Measurements from ENCODE around the gene NR3C1.

NR3C1 gene

GRCh38 chr5:143403593-143404415 lies at the start of gene NR3C1:
TSS of gene NR3C1 (minus strand) at chr5:143403686. CDS start at chr5:143400839, 2,847 bp downstream.
- peak; percentile 95 for DNase-seq (ENCODE audit: low read depth, low spot score)

DNA sequence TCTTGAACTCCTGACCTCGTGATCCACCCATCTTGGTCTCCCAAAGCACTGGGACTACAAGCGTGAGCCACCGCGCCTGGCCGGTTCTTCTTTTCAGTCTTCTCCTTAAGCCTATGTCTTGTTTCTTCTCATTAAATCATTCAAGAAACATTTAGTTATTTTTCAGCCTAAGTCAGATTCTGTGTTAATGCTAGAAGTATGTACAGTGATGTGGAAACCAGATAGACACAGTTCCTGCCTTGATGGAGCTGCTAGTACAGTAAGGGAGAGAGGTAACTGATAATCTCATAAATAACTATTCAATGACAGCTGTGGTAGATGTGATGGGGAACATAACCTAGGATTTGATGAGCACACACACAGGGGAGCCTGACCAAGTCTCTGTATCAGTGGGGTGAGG lies 46.3 kb upstream of the NR3C1 start:
- DNase-seq (ENCODE audit: low read depth, low spot score) = no peak

DNA sequence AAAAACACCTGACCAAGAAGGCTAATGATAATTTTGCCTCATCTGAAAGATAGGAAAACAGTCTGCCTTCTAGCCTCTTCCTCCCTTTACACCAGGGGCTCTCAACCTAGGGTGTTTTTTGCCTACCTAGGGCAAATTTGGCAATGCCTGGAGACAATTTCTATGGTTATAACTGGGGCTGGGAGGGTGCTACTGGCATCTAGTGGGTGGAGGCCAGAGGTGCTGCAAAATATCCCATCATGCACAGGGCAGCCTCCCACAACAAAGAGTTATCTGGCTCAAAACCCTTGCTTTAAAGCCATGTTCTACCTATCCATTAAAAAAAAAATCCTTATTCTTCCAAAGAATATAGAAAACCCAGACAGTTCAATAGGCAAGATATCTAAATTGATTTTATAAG lies 45.0 kb upstream of the NR3C1 start:
- no peak for DNase-seq (ENCODE audit: low read depth, low spot score)

DNA sequence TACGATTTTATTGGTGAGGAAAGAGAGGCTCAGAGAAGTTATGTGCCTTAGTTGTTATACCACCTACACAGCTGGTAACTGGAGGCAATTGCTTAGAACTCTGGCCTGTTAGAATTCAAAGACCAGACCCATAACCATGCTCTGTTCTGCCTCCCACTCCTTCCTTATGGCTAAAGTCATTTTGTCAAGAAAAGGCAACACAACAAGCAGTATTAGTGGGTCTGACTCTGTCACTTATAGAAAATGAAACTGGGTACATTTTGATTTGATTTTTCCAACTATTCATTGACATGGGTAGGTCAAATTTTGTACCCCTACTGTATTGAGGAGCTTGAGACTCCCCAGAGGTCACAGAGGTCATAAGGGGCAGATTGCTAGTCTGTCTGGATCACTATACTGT lies 44.5 kb upstream of the NR3C1 start:
- DNase-seq (ENCODE audit: low read depth, low spot score) = no peak

GRCh38 chr5:143446535-143447226 lies 43.2 kb upstream of the NR3C1 start:
- DNase-seq (ENCODE audit: low read depth, low spot score) = no peak

GRCh38 chr5:143445776-143446175 lies 42.3 kb upstream of the NR3C1 start:
- no peak for DNase-seq (ENCODE audit: low read depth, low spot score)

DNA sequence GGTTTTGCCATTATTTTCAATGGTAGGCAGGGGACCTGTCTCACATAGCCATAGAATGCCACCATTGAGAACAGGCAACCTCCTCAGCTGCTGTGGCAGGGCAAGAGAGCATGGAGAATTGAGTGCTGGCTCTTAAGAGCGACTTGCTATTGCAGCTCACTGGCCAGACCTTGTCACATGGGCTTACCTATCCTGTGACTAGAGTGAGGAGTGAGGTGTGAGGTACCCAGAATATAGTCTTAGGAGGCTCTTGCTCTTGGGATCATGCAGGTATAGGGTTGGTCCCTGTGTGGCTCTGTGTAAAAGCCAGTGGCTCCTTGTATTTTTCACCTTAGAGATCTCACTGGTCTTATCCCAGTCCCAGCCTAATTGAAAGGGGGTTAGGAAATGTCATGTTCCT lies 39.8 kb upstream of the NR3C1 start:
- no peak for DNase-seq (ENCODE audit: low read depth, low spot score)

- no peak for DNase-seq (ENCODE audit: low read depth, low spot score)
Observed at GRCh38 chr5:143442385-143442784, 38.9 kb upstream of the NR3C1 start.

DNA sequence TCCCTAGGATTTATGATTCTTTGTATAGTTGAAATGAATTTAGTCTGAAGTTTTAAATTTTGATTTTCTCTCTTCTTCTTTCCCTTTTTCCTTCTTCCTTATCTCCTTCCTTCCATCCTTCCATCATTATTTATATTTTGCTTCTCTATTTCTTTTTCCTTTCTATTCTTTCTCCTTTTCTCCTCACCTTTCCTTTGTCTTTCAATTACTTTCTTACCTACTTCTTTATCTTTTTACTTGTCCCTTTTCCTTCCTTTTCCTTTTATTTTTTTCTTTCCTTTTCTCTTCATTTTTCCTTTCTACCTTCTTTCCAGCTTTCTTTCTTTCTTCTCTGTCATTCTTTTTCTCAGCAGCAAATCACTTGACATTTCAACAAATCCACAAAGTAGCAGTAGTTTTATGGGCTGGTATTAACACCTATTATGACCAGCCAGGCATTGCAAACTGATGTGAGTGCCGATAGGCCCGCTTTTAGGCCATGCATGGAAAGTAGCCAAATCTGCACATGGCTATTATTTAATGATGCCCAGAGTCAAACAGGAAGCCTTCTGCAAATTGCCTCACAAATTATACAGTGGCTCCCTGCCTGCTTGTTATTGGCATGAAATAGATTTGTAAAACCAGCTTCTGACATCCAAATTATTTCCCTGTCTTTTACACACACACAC lies 37.1 kb upstream of the NR3C1 start:
- DNase-seq (ENCODE audit: low read depth, low spot score) = no peak

DNA sequence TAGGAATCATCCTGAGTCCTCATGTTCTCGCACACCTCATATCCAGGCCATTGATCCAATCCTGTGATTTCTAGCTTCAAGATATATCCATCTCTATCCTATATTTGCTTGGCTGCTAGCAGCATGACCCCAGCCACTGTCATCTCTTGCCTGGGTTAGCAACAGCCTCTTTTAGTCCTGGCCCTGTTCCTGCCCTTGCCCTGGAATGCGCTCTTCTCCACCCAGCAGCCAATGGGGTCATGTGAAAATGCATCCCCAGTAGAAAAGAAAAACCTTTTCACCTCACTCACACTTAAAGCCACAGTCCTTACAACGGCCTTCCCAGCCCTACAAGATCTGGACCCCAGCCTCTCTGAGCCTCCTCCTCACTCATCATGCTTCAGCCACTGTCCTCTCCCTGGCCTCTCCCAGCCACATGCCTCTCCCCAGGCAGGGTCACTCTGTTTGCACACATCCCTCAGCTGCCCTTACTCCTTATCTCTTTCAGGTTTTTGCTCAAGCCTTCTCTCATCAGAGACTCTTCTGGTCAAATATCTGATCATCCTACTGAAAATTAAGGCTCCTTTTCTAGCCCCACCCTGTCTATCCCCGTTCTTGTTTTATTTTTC lies 34.3 kb upstream of the NR3C1 start:
- DNase-seq (ENCODE audit: low read depth, low spot score) = no peak

- DNase-seq (ENCODE audit: low read depth, low spot score) = no peak
Observed at GRCh38 chr5:143436871-143437270, 33.4 kb upstream of the NR3C1 start.

GRCh38 chr5:143435210-143435657 lies 31.7 kb upstream of the NR3C1 start:
- DNase-seq (ENCODE audit: low read depth, low spot score) = no peak

DNA sequence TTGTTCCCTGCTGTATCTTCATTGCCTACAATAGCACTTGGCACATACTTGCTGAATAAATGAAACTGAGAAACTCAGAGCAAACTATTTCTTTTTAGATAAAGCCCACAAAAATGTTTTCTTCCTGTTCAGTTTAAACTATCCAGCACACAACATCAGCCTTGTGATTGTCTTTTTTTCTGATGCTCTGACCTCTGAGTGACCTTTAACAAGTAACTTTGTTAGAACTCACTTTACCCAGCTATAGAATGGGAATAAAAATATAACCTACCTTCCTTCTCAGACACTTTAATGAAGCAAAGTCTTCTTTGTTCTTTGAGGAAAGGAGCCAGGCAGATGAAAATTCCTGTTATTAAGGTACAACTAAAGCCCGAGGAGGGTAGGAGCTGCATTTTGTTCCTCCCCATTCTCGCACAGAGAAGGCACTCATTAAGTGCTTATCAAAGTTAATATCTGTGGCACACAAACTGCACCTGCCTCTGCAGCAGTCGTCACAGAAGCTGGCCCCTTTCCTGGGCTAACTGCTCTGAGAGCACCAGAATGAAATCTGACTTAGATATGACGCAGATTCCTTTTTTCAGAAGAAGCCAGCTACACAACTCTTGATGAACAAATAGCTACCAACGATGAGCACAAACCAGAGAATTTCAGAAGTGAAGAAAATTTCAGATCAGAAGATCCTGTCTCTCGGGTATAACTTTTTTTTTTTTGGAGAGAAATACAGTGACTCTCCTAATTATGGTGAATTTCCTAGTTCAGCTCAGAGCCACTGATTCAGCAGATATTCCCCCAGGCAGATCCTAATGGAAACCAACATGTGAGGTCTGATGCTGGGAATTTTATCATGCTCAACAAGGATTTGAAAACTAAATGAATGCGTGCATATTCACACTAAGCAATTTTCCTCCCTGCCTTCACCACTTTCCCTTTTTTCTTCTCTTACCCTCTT lies 31.0 kb upstream of the NR3C1 start:
- no peak for DNase-seq (ENCODE audit: low read depth, low spot score)

- no peak for DNase-seq (ENCODE audit: low read depth, low spot score)
Observed at GRCh38 chr5:143433670-143434069, 30.2 kb upstream of the NR3C1 start.

- no peak for DNase-seq (ENCODE audit: low read depth, low spot score)
Observed at GRCh38 chr5:143432658-143433239, 29.3 kb upstream of the NR3C1 start.

GRCh38 chr5:143431789-143432188 lies 28.3 kb upstream of the NR3C1 start:
- DNase-seq (ENCODE audit: low read depth, low spot score) = no peak

- DNase-seq (ENCODE audit: low read depth, low spot score) = no peak
Observed at GRCh38 chr5:143428738-143429420, 25.4 kb upstream of the NR3C1 start.

DNA sequence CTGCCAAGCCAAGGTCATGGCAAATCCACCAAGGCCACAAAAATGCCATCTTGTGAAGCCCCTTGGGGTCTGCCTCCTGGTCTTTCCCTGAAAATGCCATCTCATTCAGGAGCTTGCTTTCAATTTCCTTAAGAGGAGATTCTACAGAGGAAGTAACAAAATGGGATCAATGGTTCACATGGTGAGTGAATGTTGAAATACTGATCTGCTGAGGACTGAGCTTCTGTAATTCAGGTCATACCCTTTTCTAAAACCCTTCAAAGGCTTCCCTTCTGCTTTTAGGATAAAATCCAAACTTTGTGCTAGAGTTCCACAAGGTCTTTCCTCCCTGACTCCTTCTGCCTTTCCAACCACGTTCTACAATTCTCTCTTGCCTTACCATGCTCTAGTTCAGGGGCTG lies 24.7 kb upstream of the NR3C1 start:
- no peak for DNase-seq (ENCODE audit: low read depth, low spot score)

DNA sequence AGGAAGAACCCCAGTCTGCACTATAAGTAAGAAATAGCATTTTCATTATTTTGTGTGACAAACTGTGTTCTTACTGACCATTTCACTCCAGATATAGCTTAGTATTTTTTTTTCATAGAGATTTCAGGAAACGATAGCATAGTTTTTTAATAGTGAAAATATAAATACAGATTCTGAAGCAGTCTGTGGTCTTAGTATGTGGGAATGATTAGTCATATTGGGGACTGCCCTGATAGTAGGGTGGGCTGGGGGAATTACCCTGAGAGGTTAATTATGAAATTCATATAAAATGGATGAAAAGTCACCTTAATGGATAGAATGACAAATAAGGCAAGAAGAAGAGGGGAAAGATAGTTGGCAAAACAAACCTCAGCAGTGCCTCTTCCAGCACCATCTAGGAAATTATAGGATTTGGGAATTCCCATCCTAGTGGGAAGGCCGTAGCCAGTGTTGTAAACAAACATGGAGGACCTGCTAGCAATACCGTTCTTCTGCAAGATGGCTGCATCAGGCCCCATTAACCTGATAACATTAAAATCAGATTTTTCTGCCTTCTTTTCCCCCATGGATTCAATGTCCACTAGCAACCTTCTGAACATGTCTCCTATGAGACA lies 23.7 kb upstream of the NR3C1 start:
- no peak for DNase-seq (ENCODE audit: low read depth, low spot score)

Measured in astrocyte of the hippocampus (primary cell).